Stimulated activated CD8-positive, alpha-beta memory T cell treated with anti-CD3 and anti-CD28 coated beads, Interleukin-4, amount 100 ng/mL, for 48 hours (primary cell): Measurements from ENCODE around the gene OCA2.
"Not testable (repeated sequence)": the region's sequence is repeated elsewhere in the genome, so short reads cannot be mapped to it uniquely, and the experiment has no call there.

Experiments
- DNase-seq: peaks from one replicate; pipeline ENCODE4 v3.0.0-alpha.2; 2020

Gene OCA2

GRCh38 chr15:27752691-27753090, 346.4 kb downstream of the OCA2 start:
- DNase-seq = no peak

- DNase-seq = no peak
These were observed 351.1 kb downstream of the OCA2 start for GRCh38 chr15:27747997-27748396.

- DNase-seq = no peak
These were observed 352.6 kb downstream of the OCA2 start for GRCh38 chr15:27746401-27746955.

DNA sequence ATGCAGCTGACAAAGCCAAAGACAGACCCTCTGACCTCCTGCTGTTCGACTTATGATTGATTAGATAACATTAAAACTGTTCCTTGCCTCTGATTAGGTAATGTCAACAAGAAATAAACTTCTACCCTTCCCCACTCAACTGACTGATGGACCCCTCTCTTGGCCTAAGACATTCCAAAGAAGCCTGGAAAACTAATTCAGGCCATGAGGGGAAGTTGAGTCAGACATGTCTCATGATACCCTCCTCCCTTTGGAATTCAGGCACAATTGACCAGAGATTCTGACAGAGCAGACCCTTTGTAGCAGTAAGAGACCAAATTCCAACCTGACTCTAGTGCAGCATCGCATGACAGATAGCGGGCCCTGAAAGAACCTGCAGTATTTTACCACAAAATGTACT, 354.5 kb downstream of the OCA2 start:
- DNase-seq = no peak

DNA sequence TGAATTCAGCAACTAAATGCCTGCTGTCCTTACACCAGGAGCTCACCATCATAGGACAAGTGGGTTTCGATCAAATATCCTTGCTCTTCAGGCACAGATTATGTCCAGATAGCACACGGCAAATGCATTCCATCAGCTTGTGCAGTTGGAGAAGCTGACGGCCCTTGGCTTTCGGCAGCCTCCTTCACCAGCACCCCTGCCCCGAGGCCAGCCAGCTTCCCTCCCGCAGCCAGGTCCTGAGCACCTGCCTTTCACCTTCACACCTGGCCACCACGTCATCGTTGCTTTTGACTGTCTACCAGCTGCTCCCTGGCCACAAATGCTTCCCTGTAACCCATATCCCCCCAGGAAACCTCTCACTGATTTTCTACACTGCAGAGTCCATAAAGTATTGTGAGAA, 355.5 kb downstream of the OCA2 start:
- DNase-seq = no peak

- DNase-seq = no peak
These were observed 356.2 kb downstream of the OCA2 start for GRCh38 chr15:27742751-27743477.

DNA sequence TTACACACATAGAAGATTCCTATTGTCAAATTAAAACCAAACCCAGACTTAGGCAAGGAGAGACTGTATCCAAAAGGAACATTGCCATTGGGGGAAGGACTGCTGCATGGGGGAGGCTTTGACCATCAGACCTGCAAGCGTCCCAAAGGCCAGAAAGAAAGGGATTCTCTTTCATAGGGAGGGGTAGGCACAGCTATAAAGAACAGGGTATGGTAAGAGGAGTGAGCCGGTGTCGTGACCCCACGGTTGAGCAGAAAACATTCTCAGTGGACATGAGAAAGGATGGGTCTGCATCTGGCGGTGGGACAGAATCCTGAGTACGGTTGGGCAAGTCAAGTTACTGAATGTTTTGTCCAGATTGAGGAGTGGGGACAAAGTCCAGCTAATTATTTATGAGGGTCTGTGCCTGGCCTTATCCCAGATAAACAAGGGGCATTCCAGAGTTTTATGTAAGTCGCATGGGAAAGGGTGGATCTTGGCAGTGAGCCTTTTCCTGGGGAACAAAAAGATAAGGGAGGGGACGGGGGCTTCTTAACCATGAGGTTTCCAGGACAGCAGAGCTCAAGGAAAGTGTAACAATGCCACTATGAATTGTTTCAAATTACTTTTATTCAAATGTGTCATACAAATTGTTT, 357.8 kb downstream of the OCA2 start:
- no peak for DNase-seq

- DNase-seq = no peak
These were observed 364.2 kb downstream of the OCA2 start for GRCh38 chr15:27734785-27735495.

- no peak for DNase-seq
These were observed 367.3 kb downstream of the OCA2 start for GRCh38 chr15:27731776-27732175.

DNA sequence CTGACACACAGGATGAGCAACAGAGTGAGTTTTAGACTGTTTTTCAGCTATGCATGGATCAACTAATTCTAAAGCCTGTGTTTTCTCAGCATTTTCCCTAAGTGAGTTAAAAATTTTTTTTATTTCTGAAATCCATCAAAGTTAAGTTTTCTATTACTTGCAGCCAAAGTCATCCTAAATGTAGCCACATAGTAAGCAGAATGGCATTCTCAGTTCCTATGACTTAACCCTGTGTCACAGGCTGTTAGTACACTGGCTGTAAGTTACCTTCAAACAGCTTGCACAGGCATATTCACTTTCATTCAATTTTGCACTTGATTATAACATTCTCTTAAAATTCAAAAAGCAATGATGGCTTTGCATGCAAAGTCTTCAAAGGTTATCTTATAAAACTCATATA, 368.2 kb downstream of the OCA2 start:
- no peak for DNase-seq

DNA sequence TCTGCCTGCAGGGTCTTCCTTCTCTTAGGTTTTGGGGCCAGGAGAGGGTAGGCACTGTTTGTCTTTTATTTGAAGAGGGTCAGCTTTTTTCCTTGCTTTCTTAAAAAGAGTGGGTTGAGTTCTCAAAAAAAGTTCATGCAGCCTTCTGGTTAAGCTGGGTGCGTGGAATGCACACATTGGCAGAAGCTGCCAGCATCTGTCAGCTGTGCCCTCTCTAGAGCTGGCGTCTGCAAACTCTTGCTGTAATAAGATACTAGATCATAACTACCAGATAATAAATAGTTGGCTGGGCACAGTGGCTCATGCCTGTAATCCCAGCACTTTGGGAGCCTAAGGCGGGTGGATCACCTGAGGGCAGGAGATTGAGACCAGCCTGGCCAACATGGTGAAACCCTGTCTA, 373.4 kb downstream of the OCA2 start:
- DNase-seq = no peak

GRCh38 chr15:27723821-27724220, 375.3 kb downstream of the OCA2 start:
- DNase-seq = no peak

DNA sequence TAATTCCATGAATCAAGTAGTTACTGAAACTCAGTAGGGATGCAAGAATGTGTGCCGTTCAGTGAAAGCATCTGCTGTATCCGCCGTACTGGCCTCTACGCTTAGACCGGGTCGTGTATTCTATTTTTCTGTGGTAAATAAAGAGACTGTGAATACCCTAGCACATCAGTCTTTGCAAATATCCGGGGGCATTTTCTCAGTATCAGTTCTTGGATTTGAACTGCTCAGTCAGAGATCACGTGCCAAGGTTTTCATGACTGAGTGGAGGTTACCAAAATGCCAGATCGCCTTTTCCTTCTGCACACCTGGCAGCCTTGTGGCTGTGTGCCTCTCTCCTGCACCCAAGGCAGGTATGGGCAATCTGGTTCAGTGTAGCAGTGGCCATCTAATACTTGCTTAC, 377.0 kb downstream of the OCA2 start:
- DNase-seq = no peak

DNA sequence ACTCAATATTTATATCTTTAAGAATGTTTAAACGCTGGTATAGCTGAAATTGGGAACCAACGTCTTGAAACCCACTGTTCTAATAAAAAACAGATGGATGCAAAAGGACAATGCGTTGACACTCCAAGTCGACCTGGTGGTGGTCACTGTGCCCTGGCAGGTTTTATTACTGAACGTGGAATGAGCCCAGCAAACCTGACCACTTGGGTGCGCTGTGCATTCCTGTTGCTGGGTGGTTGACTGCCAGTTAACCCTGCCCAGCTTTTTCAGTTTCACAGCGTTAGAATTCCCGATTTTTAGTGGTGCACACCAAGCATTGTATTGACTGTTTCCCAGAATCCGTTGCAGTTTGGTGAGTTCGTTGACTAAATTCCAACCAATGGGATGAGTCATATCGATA, 384.4 kb downstream of the OCA2 start:
- DNase-seq = no peak

GRCh38 chr15:27713850-27714249, 385.3 kb downstream of the OCA2 start:
- DNase-seq = not testable (repeated sequence)

DNA sequence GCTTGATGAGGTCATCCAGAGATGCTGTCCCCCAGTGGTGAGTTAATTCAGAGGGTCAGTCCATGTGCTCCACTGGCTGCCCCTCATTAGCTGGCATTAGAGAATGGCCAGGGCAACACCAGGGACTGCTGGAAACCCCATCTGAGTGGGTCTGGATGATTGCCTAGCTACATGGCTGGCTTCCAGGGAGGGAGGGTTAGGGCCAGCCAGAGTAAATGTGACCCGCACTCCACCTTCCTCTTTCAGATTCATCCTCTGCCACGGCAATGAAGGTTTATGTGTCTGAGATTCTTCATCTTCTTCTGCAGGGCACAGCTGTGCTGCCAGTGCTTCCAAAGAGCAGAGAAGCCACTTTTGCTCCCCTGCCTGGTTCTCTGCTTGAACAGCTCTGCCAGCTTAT, 391.9 kb downstream of the OCA2 start:
- no peak for DNase-seq

DNA sequence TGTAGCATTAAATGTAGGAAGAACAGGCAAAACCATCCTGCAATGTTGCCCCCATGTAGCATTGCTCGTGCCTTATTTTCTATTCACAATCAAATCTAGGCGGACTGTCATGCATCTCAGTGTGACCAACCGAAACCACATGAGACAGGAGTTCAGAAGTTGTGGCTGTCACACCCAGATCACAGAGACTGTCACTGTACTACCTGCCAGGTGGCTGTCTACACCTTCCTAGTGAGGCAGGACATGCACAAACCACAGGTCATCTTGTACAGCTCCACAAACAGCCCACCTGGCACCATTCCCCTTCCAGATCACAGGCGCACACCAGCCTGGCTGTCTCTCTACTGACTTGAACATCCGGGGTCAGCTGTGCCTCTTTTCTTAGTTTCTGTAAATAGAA, 392.8 kb downstream of the OCA2 start:
- DNase-seq = no peak

DNA sequence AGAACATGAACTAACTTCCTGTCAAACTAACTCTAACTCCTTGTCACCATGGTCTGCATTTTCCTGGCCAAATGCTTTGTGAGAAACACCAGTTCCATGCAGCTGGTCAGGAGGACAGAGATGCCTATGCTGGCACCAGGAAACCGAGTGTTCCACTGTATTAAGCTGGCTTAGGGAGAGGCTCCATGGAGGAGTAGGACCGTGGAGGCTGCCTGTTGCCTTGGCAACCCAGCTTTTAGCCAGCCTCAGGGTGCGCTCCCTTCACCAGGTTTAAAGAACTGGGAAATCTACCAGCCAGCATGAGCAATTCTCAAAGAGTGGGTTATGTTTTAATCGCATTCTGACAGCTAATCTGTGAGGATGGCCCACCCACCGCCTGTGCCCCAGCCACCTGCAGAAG, 394.1 kb downstream of the OCA2 start:
- no peak for DNase-seq
